GM18507 (cell line): ENCODE data around the gene THSD4.
"Not testable (repeated sequence)": the region's sequence is repeated elsewhere in the genome, so short reads cannot be mapped to it uniquely, and the experiment has no call there.

Experiments
- DNase-seq: peaks from one replicate; pipeline ENCODE4 v3.0.0; 2011; ENCODE audit warnings: low read depth; ENCODE audit not compliant: insufficient read length; ENCODE audit errors: extremely low spot score
- FAIRE-seq: peaks from 2 replicates; lab custom pipeline; 2011; peaks lifted over from hg19 to GRCh38; lab: Jason Lieb, UNC

Gene THSD4

GRCh38 chr15:71718116-71718910, 603.0 kb downstream of the THSD4 start:
- no peak for FAIRE-seq
- DNase-seq, result no peak

- no peak for FAIRE-seq
- no peak for DNase-seq
Measured at GRCh38 chr15:71723344-71723743, 608.1 kb downstream of the THSD4 start.

GRCh38 chr15:71725207-71725955, 610.1 kb downstream of the THSD4 start:
- not testable (repeated sequence) for DNase-seq, FAIRE-seq

- DNase-seq, result no peak
- FAIRE-seq, result no peak
Measured at GRCh38 chr15:71728881-71729280, 613.6 kb downstream of the THSD4 start.

- FAIRE-seq (no peak), DNase-seq (no peak)
Measured at GRCh38 chr15:71729319-71729718, 614.0 kb downstream of the THSD4 start.

- DNase-seq (peak; percentile 29), FAIRE-seq (peak; percentile 90)
Measured at GRCh38 chr15:71730277-71731144, 615.2 kb downstream of the THSD4 start.

- no peak for DNase-seq
- no peak for FAIRE-seq
Measured at GRCh38 chr15:71732636-71733035, 617.4 kb downstream of the THSD4 start.

GRCh38 chr15:71733122-71733521, 617.9 kb downstream of the THSD4 start:
- FAIRE-seq (no peak), DNase-seq (no peak)

GRCh38 chr15:71734709-71735384, 619.6 kb downstream of the THSD4 start:
- FAIRE-seq (no peak), DNase-seq (no peak)

GRCh38 chr15:71735385-71735757, 620.1 kb downstream of the THSD4 start:
- no peak for FAIRE-seq
- DNase-seq, result no peak

GRCh38 chr15:71736286-71736947, 621.1 kb downstream of the THSD4 start:
- no peak for DNase-seq

GRCh38 chr15:71737761-71738160, 622.5 kb downstream of the THSD4 start:
- DNase-seq (no peak), FAIRE-seq (no peak)

More at GRCh38 chr15:71736286-71736947, 621.1 kb downstream of the THSD4 start:
- FAIRE-seq, result no peak

GRCh38 chr15:71739355-71739754, 624.1 kb downstream of the THSD4 start:
- FAIRE-seq, result no peak
- no peak for DNase-seq

- FAIRE-seq, result no peak
- no peak for DNase-seq
Measured at GRCh38 chr15:71742964-71743363, 627.7 kb downstream of the THSD4 start.

- FAIRE-seq (no peak), DNase-seq (no peak)
Measured at GRCh38 chr15:71743861-71744382, 628.7 kb downstream of the THSD4 start.

GRCh38 chr15:71746719-71747118, 631.4 kb downstream of the THSD4 start:
- no peak for DNase-seq
- no peak for FAIRE-seq

- FAIRE-seq (no peak), DNase-seq (no peak)
Measured at GRCh38 chr15:71747128-71748083, 632.1 kb downstream of the THSD4 start.

- no peak for FAIRE-seq
- no peak for DNase-seq
Measured at GRCh38 chr15:71748293-71748718, 633.0 kb downstream of the THSD4 start.
